ENCODE measurements around the gene CFTR. TPM values are rescaled to one million over a fixed set of nuclear protein-coding genes. Genes with fewer than 3 reads are reported as not detected.

CFTR gene
- total RNA-seq, 1 experiment from 2014 or later = 0.19 TPM

DNA sequence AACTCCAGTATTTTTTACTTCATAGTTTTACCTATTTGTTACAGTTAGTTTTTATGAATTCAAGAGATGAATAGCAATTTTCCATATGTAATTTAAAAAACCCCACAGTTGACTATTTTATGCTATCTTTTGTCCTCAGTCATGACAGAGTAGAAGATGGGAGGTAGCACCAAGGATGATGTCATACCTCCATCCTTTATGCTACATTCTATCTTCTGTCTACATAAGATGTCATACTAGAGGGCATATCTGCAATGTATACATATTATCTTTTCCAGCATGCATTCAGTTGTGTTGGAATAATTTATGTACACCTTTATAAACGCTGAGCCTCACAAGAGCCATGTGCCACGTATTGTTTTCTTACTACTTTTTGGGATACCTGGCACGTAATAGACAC lies 184.2 kb downstream of the CFTR start:
- ChIA-PET CTCF (no interaction called here), POLR2A (ENCODE audit: low non-redundant PET) (no interaction called here)
- Histone ChIP-seq H3K4me3 (ENCODE audit: low read depth, low read length, poor library complexity, severe bottlenecking) (no peak overlapping the region), H3K9me3 (ENCODE audit: low read depth, low read length, poor library complexity, severe bottlenecking) (no peaks in the 10 kb centered on the region), H3K4me1 (ENCODE audit: insufficient read depth, low read length, poor library complexity, severe bottlenecking) (no peaks in the 10 kb centered on the region), H3K27me3 (replicated peaks; ENCODE audit: insufficient read depth, low read depth, low read length, poor library complexity) (no peaks in the 10 kb centered on the region), H3K27ac (ENCODE audit: low read depth, low read length, poor library complexity, severe bottlenecking) (no peak overlapping the region), H3K36me3 (ENCODE audit: insufficient read depth, low read length, poor library complexity, severe bottlenecking) (no peaks in the 10 kb centered on the region)
- TF ChIP-seq, protein P1, sequence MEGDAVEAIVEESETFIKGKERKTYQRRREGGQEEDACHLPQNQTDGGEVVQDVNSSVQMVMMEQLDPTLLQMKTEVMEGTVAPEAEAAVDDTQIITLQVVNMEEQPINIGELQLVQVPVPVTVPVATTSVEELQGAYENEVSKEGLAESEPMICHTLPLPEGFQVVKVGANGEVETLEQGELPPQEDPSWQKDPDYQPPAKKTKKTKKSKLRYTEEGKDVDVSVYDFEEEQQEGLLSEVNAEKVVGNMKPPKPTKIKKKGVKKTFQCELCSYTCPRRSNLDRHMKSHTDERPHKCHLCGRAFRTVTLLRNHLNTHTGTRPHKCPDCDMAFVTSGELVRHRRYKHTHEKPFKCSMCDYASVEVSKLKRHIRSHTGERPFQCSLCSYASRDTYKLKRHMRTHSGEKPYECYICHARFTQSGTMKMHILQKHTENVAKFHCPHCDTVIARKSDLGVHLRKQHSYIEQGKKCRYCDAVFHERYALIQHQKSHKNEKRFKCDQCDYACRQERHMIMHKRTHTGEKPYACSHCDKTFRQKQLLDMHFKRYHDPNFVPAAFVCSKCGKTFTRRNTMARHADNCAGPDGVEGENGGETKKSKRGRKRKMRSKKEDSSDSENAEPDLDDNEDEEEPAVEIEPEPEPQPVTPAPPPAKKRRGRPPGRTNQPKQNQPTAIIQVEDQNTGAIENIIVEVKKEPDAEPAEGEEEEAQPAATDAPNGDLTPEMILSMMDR (conservative IDR thresholded peaks at IDR 0.05; ENCODE audit: low read depth, low read length) = no peak
- no peak for TF ChIP-seq EZH2 (IDR thresholded peaks at IDR 0.05; ENCODE audit: borderline replicate concordance, low read depth, low read length, poor library complexity, severe bottlenecking)
- intact Hi-C loops (cut with micrococcal nuclease; ENCODE audit: unreplicated experiment) = no loop called here
- no TSS peak for BruUV-seq (replicated peaks)
- DNase-seq (ENCODE audit: low spot score) = no peak

DNA sequence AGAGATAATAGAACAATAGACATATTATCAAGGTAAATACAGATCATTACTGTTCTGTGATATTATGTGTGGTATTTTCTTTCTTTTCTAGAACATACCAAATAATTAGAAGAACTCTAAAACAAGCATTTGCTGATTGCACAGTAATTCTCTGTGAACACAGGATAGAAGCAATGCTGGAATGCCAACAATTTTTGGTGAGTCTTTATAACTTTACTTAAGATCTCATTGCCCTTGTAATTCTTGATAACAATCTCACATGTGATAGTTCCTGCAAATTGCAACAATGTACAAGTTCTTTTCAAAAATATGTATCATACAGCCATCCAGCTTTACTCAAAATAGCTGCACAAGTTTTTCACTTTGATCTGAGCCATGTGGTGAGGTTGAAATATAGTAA lies 185.5 kb downstream of the CFTR start:
- no peak overlapping the region for H3K4me3 ChIP-seq (ENCODE audit: low read depth, low read length, poor library complexity, severe bottlenecking)
- H3K36me3 ChIP-seq (ENCODE audit: insufficient read depth, low read length, poor library complexity, severe bottlenecking) = no peaks in the 10 kb centered on the region
- H3K27me3 ChIP-seq (replicated peaks; ENCODE audit: insufficient read depth, low read depth, low read length, poor library complexity) = no peaks in the 10 kb centered on the region
- H3K4me1 ChIP-seq (ENCODE audit: insufficient read depth, low read length, poor library complexity, severe bottlenecking) = no peaks in the 10 kb centered on the region
- no peaks in the 10 kb centered on the region for H3K9me3 ChIP-seq (ENCODE audit: low read depth, low read length, poor library complexity, severe bottlenecking)
- TF ChIP-seq, protein P1 (conservative IDR thresholded peaks at IDR 0.05; ENCODE audit: low read depth, low read length) = no peak
- no peak for TF ChIP-seq EZH2 (IDR thresholded peaks at IDR 0.05; ENCODE audit: borderline replicate concordance, low read depth, low read length, poor library complexity, severe bottlenecking)
- BruUV-seq (replicated peaks) = no TSS peak
- ChIA-PET POLR2A (ENCODE audit: low non-redundant PET) (no interaction called here), CTCF (no interaction called here)
- DNase-seq (ENCODE audit: low spot score) = no peak
- intact Hi-C loops (cut with micrococcal nuclease; ENCODE audit: unreplicated experiment) = no loop called here
- H3K27ac ChIP-seq (ENCODE audit: low read depth, low read length, poor library complexity, severe bottlenecking) = no peak overlapping the region

DNA sequence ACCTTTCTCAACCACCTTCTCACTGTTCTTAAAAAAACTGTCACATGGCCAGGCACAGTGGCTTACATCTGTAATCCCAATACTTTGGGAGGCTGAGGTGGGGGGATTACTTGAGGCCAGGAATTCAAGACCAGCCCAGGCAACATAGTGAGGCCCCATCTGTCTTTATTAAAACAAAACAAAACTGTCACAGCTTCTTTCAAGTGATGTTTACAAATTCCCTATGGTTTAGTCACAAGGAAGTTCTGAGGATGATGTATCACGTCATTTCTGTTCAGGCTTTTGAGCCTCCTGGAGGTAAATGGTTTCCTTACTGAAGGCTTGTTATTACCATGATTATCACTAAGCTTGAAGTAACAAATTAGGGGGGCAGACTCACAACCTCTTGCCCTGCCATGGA lies 186.2 kb downstream of the CFTR start:
- no peak overlapping the region for H3K27ac ChIP-seq (ENCODE audit: low read depth, low read length, poor library complexity, severe bottlenecking)
- POLR2A ChIA-PET (ENCODE audit: low non-redundant PET) = no interaction called here

More for the DNA sequence above, 186.2 kb downstream of the CFTR start:
- Histone ChIP-seq H3K9me3 (ENCODE audit: low read depth, low read length, poor library complexity, severe bottlenecking) (no peaks in the 10 kb centered on the region), H3K4me3 (ENCODE audit: low read depth, low read length, poor library complexity, severe bottlenecking) (no peak overlapping the region), H3K27me3 (replicated peaks; ENCODE audit: insufficient read depth, low read depth, low read length, poor library complexity) (no peaks in the 10 kb centered on the region), H3K36me3 (ENCODE audit: insufficient read depth, low read length, poor library complexity, severe bottlenecking) (no peaks in the 10 kb centered on the region), H3K4me1 (ENCODE audit: insufficient read depth, low read length, poor library complexity, severe bottlenecking) (no peaks in the 10 kb centered on the region)
- CTCF ChIA-PET = no interaction called here
- intact Hi-C loops (cut with micrococcal nuclease; ENCODE audit: unreplicated experiment) = no loop called here
- TF ChIP-seq, protein P1 (conservative IDR thresholded peaks at IDR 0.05; ENCODE audit: low read depth, low read length) = no peak
- TF ChIP-seq EZH2 (IDR thresholded peaks at IDR 0.05; ENCODE audit: borderline replicate concordance, low read depth, low read length, poor library complexity, severe bottlenecking) = no peak
- BruUV-seq (replicated peaks) = no TSS peak
- DNase-seq (ENCODE audit: low spot score) = no peak

Measured in A673 (cell line).